Stomach (tissue), 9 donors: ENCODE results near the gene EID1. TPM values are rescaled to one million over a fixed set of nuclear protein-coding genes. Genes with fewer than 3 reads are reported as not detected.

Experiments
- DNase-seq, 2 donors: peaks; one replicate each; pipeline versions ENCODE4 v3.0.0 to v3.0.0-alpha.2; 2013 to 2019
- H3K27ac ChIP-seq, 5 donors: fragments of 200-600 bp in 4 of 5; sonication (generic) in 4 of 5; one replicate each; pipeline ENCODE4 v1.5.1; 2013 to 2019; ENCODE audit warnings: mild to moderate bottlenecking in 1 of 5, moderate library complexity in 1 of 5
- H3K27me3 ChIP-seq, 3 donors: fragments of 200-600 bp; sonication (generic); one replicate each; pipeline ENCODE4 v1.5.1; 2017 to 2019; ENCODE audit warnings: mixed run types in 1 of 3
- H3K36me3 ChIP-seq, 4 donors: fragments of 200-600 bp; sonication (generic); 1 replicate in 3 of 4; 2 replicates in 1 of 4; pipeline ENCODE4 v1.5.1; 2016 to 2019
- H3K4me1 ChIP-seq, 4 donors: fragments of 200-600 bp; sonication (generic); one replicate each; pipeline ENCODE4 v1.5.1; 2016 to 2019
- H3K4me3 ChIP-seq, 4 donors: fragments of 200-600 bp; sonication (generic) in 3 of 4; one replicate each; pipeline ENCODE4 v1.5.1; 2016 to 2019; ENCODE audit warnings: mild to moderate bottlenecking in 1 of 4
- H3K9me3 ChIP-seq, 4 donors: fragments of 200-600 bp; sonication (generic); one replicate each; pipeline ENCODE4 v1.5.1; 2016 to 2019
- CTCF ChIP-seq, 7 experiments: fragments of 450-650 bp in 4 of 7; fragments of 200-600 bp in 3 of 7; sonication (generic) in 3 of 7; IDR thresholded peaks; one replicate each; pipeline ENCODE4 v1.5.1; 2016 to 2019; ENCODE audit warnings: antibody characterized with exemption in 7 of 7, control low read depth in 2 of 7, mild to moderate bottlenecking in 1 of 7
- EP300 ChIP-seq: sonication (generic); formaldehyde crosslinking; IDR thresholded peaks from one replicate; pipeline ENCODE4 v1.6.1; 2017; ENCODE audit warnings: antibody characterized with exemption
- POLR2A ChIP-seq, 4 donors: fragments of 450-650 bp; IDR thresholded peaks; one replicate each; pipeline ENCODE4 v1.6.1; 2016; ENCODE audit warnings: antibody characterized with exemption in 4 of 4, control low read depth in 2 of 4, mild to moderate bottlenecking in 1 of 4, moderate library complexity in 1 of 4
- POLR2AphosphoS5 ChIP-seq, 3 donors: sonication (generic); formaldehyde crosslinking; IDR thresholded peaks; one replicate each; pipeline ENCODE4 v1.6.1; 2016; ENCODE audit warnings: antibody characterized with exemption in 3 of 3
- WGBS, 5 donors: extraction: QIAGEN DNeasy Blood & Tissue Kit in 3 of 5; methylation state at CpG; one replicate each; pipeline versions ENCODE4 v1.1.5 to v1.1.7; 2013 to 2018; 5-methylcytosine and 5-hydroxymethylcytosine counted together
- intact Hi-C: fragments of 100-400 bp; cut with DNase I; formaldehyde crosslinking; loops from one replicate; pipeline ENCODE4 v1.15.1; 2023; ENCODE audit warnings: low total_unique reads
- polyA plus RNA-seq, 3 donors: library from polyadenylated mRNA; stranded (reverse); fragments of 200-250 nt; gene quantifications; one replicate each; pipeline ENCODE4 v1.2.3, GENCODE V29; 2013
- total RNA-seq, 5 donors: library from RNA; depleted of rRNA; stranded (reverse); fragments of >200 nt; gene quantifications; one replicate each; pipeline versions ENCODE4 v1.1.0 to v1.2.3, GENCODE V29; 2014 to 2016
- donor health status: healthy with polysubstance abuse.
- donor health status: Bipolar disorder and iron deficiency.
- donor health status: healthy.

The EID1 gene
- total and polyA plus RNA-seq, 8 donors, result 63.6 to 455 (median 114) TPM

- WGBS, 5 donors, result 64 to 76% (median 72%) methylated on average over 3 of the region's 3 CpGs
- peaks cover 4 to 30% (median 14%) of the 10 kb centered on the region in 4 donors for H3K4me1 ChIP-seq
- intact Hi-C loops, result no loop called here
- DNase-seq, result no peak
- TF ChIP-seq POLR2AphosphoS5 (IDR thresholded peaks at IDR 0.05) (no peak), EP300 (no peak), POLR2A (IDR thresholded peaks at IDR 0.05) (no peak), CTCF (IDR thresholded peaks at IDR 0.05) (no peak)
- no peaks in the 10 kb centered on the region for H3K36me3 ChIP-seq
- no peak overlapping the region for H3K4me3 ChIP-seq
- H3K9me3 ChIP-seq, result no peaks in the 10 kb centered on the region
- H3K27ac ChIP-seq, result no peak overlapping the region
- peaks cover 0 to 11% (median 4%) of the 10 kb centered on the region in 3 donors for H3K27me3 ChIP-seq
These were observed 1.9 kb upstream of the EID1 start for GRCh38 chr15:48876057-48876456.

DNA sequence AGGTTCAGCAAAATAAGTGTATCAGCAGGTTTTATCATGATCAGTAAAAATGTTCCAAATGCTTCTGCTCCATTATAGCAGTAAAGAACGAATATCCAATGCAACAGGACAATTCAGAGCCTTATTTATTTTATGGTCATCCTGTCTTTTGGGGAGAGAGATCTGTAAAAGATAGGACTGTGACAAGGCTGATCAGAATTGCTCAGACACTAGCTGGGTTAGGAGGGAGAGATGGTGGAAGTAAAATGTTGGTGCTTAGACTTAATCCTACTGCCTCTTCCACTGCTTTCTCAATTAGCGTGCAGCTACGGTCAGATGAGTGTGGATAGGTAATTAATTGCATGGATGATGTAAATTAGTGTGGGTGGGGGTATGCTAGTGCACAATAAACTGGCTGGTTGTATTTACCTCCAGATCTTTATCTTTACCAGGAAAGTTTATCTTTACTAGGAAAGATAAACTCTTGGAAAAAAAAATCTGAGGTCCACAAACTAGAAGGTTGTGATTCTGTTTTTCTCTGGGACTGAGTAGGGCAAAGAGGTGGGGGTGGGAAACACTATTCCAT is 2.2 kb downstream of the EID1 start:
- H3K4me1 ChIP-seq, result peaks cover 4 to 30% (median 14%) of the 10 kb centered on the region in 4 donors
- no peak overlapping the region for H3K27ac ChIP-seq
- H3K9me3 ChIP-seq, result no peaks in the 10 kb centered on the region
- H3K36me3 ChIP-seq, result no peaks in the 10 kb centered on the region
- no peak for DNase-seq
- TF ChIP-seq POLR2AphosphoS5 (IDR thresholded peaks at IDR 0.05) (no peak), POLR2A (IDR thresholded peaks at IDR 0.05) (no peak), CTCF (IDR thresholded peaks at IDR 0.05) (no peak), EP300 (no peak)
- 56 to 71% (median 59%) methylated on average over 3 of the region's 3 CpGs for WGBS, 5 donors
- no peaks in the 10 kb centered on the region for H3K27me3 ChIP-seq
- no peak overlapping the region for H3K4me3 ChIP-seq
- intact Hi-C loops, result no loop called here

- Histone ChIP-seq H3K36me3 (no peaks in the 10 kb centered on the region), H3K27me3 (no peaks in the 10 kb centered on the region), H3K4me3 (no peak overlapping the region), H3K9me3 (no peaks in the 10 kb centered on the region), H3K27ac (no peak overlapping the region), H3K4me1 (peaks cover 4 to 21% (median 13%) of the 10 kb centered on the region in 4 donors)
- TF ChIP-seq POLR2A (IDR thresholded peaks at IDR 0.05) (no peak), EP300 (no peak), POLR2AphosphoS5 (IDR thresholded peaks at IDR 0.05) (no peak), CTCF (IDR thresholded peaks at IDR 0.05) (no peak)
- WGBS, 5 donors, result 71 to 85% (median 80%) methylated on average over 2 of the region's 2 CpGs
- DNase-seq, result no peak
- intact Hi-C loops, result no loop called here
These were observed 5.8 kb downstream of the EID1 start for GRCh38 chr15:48883699-48884098.

GRCh38 chr15:48887144-48887543 is 9.2 kb downstream of the EID1 start:
- Histone ChIP-seq H3K36me3 (no peaks in the 10 kb centered on the region), H3K27ac (no peak overlapping the region), H3K4me1 (no peaks in the 10 kb centered on the region), H3K9me3 (no peaks in the 10 kb centered on the region), H3K27me3 (no peaks in the 10 kb centered on the region), H3K4me3 (no peak overlapping the region)
- intact Hi-C loops, result no loop called here
- WGBS, 5 donors, result 48 to 58% (median 52%) methylated on average over 2 of the region's 2 CpGs
- DNase-seq, result no peak
- TF ChIP-seq POLR2A (IDR thresholded peaks at IDR 0.05), result no peak
- no peak for TF ChIP-seq POLR2AphosphoS5 (IDR thresholded peaks at IDR 0.05)
- no peak for TF ChIP-seq CTCF (IDR thresholded peaks at IDR 0.05)
- TF ChIP-seq EP300, result no peak
